Erythroblast (primary cell): ENCODE results near the gene SSR2.

Experiments used
- GATA1 ChIP-seq: IDR thresholded peaks from 2 replicates; pipeline ENCODE4 v1.6.1; 2011; ENCODE audit warnings: low read depth, mild to moderate bottlenecking, control low read depth, low read length, moderate library complexity
- POLR2A ChIP-seq: IDR thresholded peaks from 2 replicates; pipeline ENCODE4 v1.6.1; 2011; ENCODE audit warnings: mild to moderate bottlenecking, low read length

GRCh38 chr1:155964193-155964592, 56.6 kb downstream of the SSR2 start:
- TF ChIP-seq POLR2A (no peak), GATA1 (no peak)
